Keratinocyte (primary cell): ENCODE data around the gene DTNB. TPM values are rescaled to one million over a fixed set of nuclear protein-coding genes. Genes with fewer than 3 reads are reported as not detected.

ENCODE experiments used
- DNase-seq: peaks from one replicate; pipeline ENCODE4 v3.0.0-alpha.2; 2011; ENCODE audit warnings: low read depth, missing footprints, low spot score
- FAIRE-seq: peaks from 2 replicates; lab custom pipeline; 2011; peaks lifted over from hg19 to GRCh38; lab: Jason Lieb, UNC
- H2AFZ ChIP-seq: 2 replicates; pipeline ENCODE4 v1.6.0; 2012; ENCODE audit warnings: low read length, control low read depth, inconsistent platforms; ENCODE audit not compliant: control insufficient read depth
- H3K27ac ChIP-seq: 2 replicates; pipeline ENCODE4 v1.5.1; 2011; ENCODE audit warnings: low read length; ENCODE audit not compliant: control insufficient read depth, insufficient read depth
- H3K27me3 ChIP-seq: 3 replicates; pipeline ENCODE4 v1.6.0; 2011; ENCODE audit warnings: low read length; ENCODE audit not compliant: control insufficient read depth, insufficient read depth; ENCODE audit errors: extremely low read depth
- H3K36me3 ChIP-seq, 2 experiments: 2 replicates in 1 of 2; 3 replicates in 1 of 2; pipeline ENCODE4 v1.5.1; 2011; ENCODE audit warnings: low read length in 2 of 2, mild to moderate bottlenecking in 1 of 2; ENCODE audit not compliant: control insufficient read depth in 2 of 2, insufficient read depth in 2 of 2; ENCODE audit errors: extremely low read depth in 1 of 2
- H3K4me1 ChIP-seq: 3 replicates; pipeline ENCODE4 v1.5.1; 2011; ENCODE audit warnings: low read length; ENCODE audit not compliant: control insufficient read depth, insufficient read depth; ENCODE audit errors: extremely low read depth
- H3K4me2 ChIP-seq: 3 replicates; pipeline ENCODE4 v1.6.0; 2011; ENCODE audit warnings: low read depth, low read length; ENCODE audit not compliant: control insufficient read depth, insufficient read depth; ENCODE audit errors: extremely low read depth
- H3K4me3 ChIP-seq, 3 experiments: fragments of 200-600 bp in 1 of 3; sonication (generic) in 1 of 3; 2 replicates in 2 of 3; 3 replicates in 1 of 3; pipeline ENCODE4 v1.5.1; 2011 to 2016; ENCODE audit warnings: low read length in 3 of 3, mild to moderate bottlenecking in 3 of 3, control low read depth in 2 of 3, inconsistent platforms in 1 of 3, low read depth in 1 of 3, mixed read lengths in 1 of 3, mixed run types in 1 of 3, moderate library complexity in 1 of 3; ENCODE audit not compliant: control insufficient read depth in 2 of 3, insufficient read depth in 2 of 3; ENCODE audit errors: extremely low read depth in 1 of 3
- H3K79me2 ChIP-seq: 2 replicates; pipeline ENCODE4 v1.6.0; 2012; ENCODE audit warnings: low read length; ENCODE audit not compliant: control insufficient read depth, insufficient read depth
- H3K9ac ChIP-seq: 3 replicates; pipeline ENCODE4 v1.6.0; 2011; ENCODE audit warnings: low read length; ENCODE audit not compliant: control insufficient read depth, insufficient read depth; ENCODE audit errors: extremely low read depth
- H3K9me1 ChIP-seq: 3 replicates; pipeline ENCODE4 v1.6.0; 2011; ENCODE audit warnings: low read length; ENCODE audit not compliant: control insufficient read depth, insufficient read depth; ENCODE audit errors: extremely low read depth
- H3K9me3 ChIP-seq: 2 replicates; pipeline ENCODE4 v1.5.1; 2012; ENCODE audit warnings: low read depth, low read length; ENCODE audit not compliant: control insufficient read depth
- H4K20me1 ChIP-seq: 3 replicates; pipeline ENCODE4 v1.6.0; 2011; ENCODE audit warnings: low read length; ENCODE audit not compliant: control insufficient read depth, insufficient read depth; ENCODE audit errors: extremely low read depth
- CTCF ChIP-seq, 3 experiments: IDR thresholded peaks in 1 of 3; conservative IDR thresholded peaks in 1 of 3; optimal IDR thresholded peaks in 1 of 3; 2 replicates in 2 of 3; 3 replicates in 1 of 3; pipeline versions ENCODE3 to v1.5.1; 2011; ENCODE audit warnings: low read length in 3 of 3, mild to moderate bottlenecking in 3 of 3, moderate library complexity in 2 of 3, control low read depth in 1 of 3, inconsistent platforms in 1 of 3; ENCODE audit not compliant: insufficient read depth in 2 of 3; ENCODE audit errors: extremely low read depth in 1 of 3
- EZH2 ChIP-seq: IDR thresholded peaks from one replicate; pipeline ENCODE4 v1.6.1; 2012; ENCODE audit warnings: inconsistent platforms, mild to moderate bottlenecking, low read length, moderate library complexity
- dilution Hi-C: fragments of 300-500 bp; cut with MboI; formaldehyde crosslinking; loops from one replicate; pipeline ENCODE4 v1.7.0; 2020; ENCODE audit warnings: low sequenced_read_pairs; ENCODE audit not compliant: extremely low pct_ligation_motif_present
- polyA plus RNA-seq, 5 experiments: library from polyadenylated mRNA; depleted of rRNA in 3 of 5; stranded (reverse) in 3 of 5; stranded (forward) in 1 of 5; unstranded in 1 of 5; fragments of >200 nt; gene quantifications; 1 replicate in 1 of 5; 2 replicates in 3 of 5; 3 replicates in 1 of 5; pipeline versions ENCODE4 v1.2.1 to v1.2.3, GENCODE V29; 2011 to 2012; ENCODE audit warnings: missing spikeins in 2 of 5, low read depth in 1 of 5, low replicate concordance in 1 of 5

Gene DTNB
- polyA plus RNA-seq, 1 donor (not counting 4 experiments of a cell fraction or from before 2014, with no cell fraction given) = 31.5 TPM

- Histone ChIP-seq H3K27ac (no peak overlapping the region), H3K9me1 (no peaks in the 10 kb centered on the region), H2AFZ (no peak overlapping the region), H3K9me3 (no peaks in the 10 kb centered on the region), H3K9ac (no peak overlapping the region), H4K20me1 (no peaks in the 10 kb centered on the region), H3K79me2 (no peaks in the 10 kb centered on the region), H3K4me2 (no peak overlapping the region), H3K4me1 (no peaks in the 10 kb centered on the region), H3K27me3 (no peaks in the 10 kb centered on the region), H3K4me3 (no peak overlapping the region), H3K36me3 (no peaks in the 10 kb centered on the region)
- DNase-seq = no peak
- dilution Hi-C loops = no loop called here
- no peak for FAIRE-seq
- TF ChIP-seq CTCF (optimal IDR thresholded peaks at IDR 0.05 in 1 of 3, IDR thresholded peaks at IDR 0.05 in 1 of 3, conservative IDR thresholded peaks at IDR 0.05 in 1 of 3; ENCODE audit: extremely low read depth in 1 of 3, insufficient read depth in 2 of 3, low read length in 3 of 3) = no peak
- no peak for TF ChIP-seq EZH2
These were observed 180.7 kb downstream of the DTNB start for GRCh38 chr2:25492726-25493125.

- Histone ChIP-seq H3K27me3 (no peaks in the 10 kb centered on the region), H2AFZ (no peak overlapping the region), H3K79me2 (no peaks in the 10 kb centered on the region), H4K20me1 (no peaks in the 10 kb centered on the region), H3K4me3 (no peak overlapping the region), H3K27ac (no peak overlapping the region), H3K4me2 (no peak overlapping the region), H3K9me1 (no peaks in the 10 kb centered on the region), H3K4me1 (no peaks in the 10 kb centered on the region), H3K9me3 (no peaks in the 10 kb centered on the region), H3K9ac (no peak overlapping the region), H3K36me3 (no peaks in the 10 kb centered on the region)
- dilution Hi-C loops = no loop called here
- DNase-seq = no peak
- TF ChIP-seq CTCF (optimal IDR thresholded peaks at IDR 0.05 in 1 of 3, IDR thresholded peaks at IDR 0.05 in 1 of 3, conservative IDR thresholded peaks at IDR 0.05 in 1 of 3; ENCODE audit: extremely low read depth in 1 of 3, insufficient read depth in 2 of 3, low read length in 3 of 3) = no peak
- no peak for TF ChIP-seq EZH2
- no peak for FAIRE-seq
These were observed 181.3 kb downstream of the DTNB start for GRCh38 chr2:25491966-25492532.
